Trophoblast cell (in vitro differentiated cells and primary cell): Measurements from ENCODE around the gene SRP14.
"Not testable (repeated sequence)": the region's sequence is repeated elsewhere in the genome, so short reads cannot be mapped to it uniquely, and the experiment has no call there.

ENCODE experiments used
- DNase-seq, 2 donors: peaks; one replicate each; pipeline ENCODE4 v3.0.0-alpha.2; 2016
- H2AFZ ChIP-seq: 2 replicates; pipeline ENCODE4 v1.6.1; 2013; ENCODE audit warnings: low read length, moderate library complexity, mild to moderate bottlenecking; ENCODE audit not compliant: insufficient read depth, poor library complexity
- H2AK5ac ChIP-seq: 2 replicates; pipeline ENCODE4 v1.6.1; 2013; ENCODE audit warnings: mild to moderate bottlenecking, low read length
- H2BK120ac ChIP-seq: 2 replicates; pipeline ENCODE4 v1.6.1; 2013; ENCODE audit warnings: low read length, mild to moderate bottlenecking, moderate library complexity; ENCODE audit not compliant: insufficient read depth, poor library complexity
- H2BK12ac ChIP-seq: 2 replicates; pipeline ENCODE4 v1.6.1; 2013; ENCODE audit warnings: mild to moderate bottlenecking, low read length, moderate library complexity
- H2BK5ac ChIP-seq: 2 replicates; pipeline ENCODE4 v1.6.1; 2013; ENCODE audit warnings: low read length, low read depth, moderate library complexity, mild to moderate bottlenecking; ENCODE audit not compliant: poor library complexity
- H3K14ac ChIP-seq: 2 replicates; pipeline ENCODE4 v1.6.1; 2013; ENCODE audit warnings: mild to moderate bottlenecking, low read length
- H3K18ac ChIP-seq: 2 replicates; pipeline ENCODE4 v1.6.1; 2013; ENCODE audit warnings: mild to moderate bottlenecking, low read length
- H3K23ac ChIP-seq: 2 replicates; pipeline ENCODE4 v1.6.1; 2013; ENCODE audit warnings: low read length
- H3K27ac ChIP-seq: 2 replicates; pipeline ENCODE4 v1.5.1; 2013; ENCODE audit warnings: low read depth, mild to moderate bottlenecking, inconsistent platforms, low read length, moderate library complexity
- H3K27me3 ChIP-seq: 2 replicates; pipeline ENCODE4 v1.6.1; 2013; ENCODE audit warnings: inconsistent platforms, mild to moderate bottlenecking, low read length, moderate library complexity; ENCODE audit not compliant: insufficient read depth
- H3K36me3 ChIP-seq, 2 experiments: 1 replicate in 1 of 2; 2 replicates in 1 of 2; pipeline ENCODE4 v1.6.1; 2013; ENCODE audit warnings: low read length in 2 of 2, mild to moderate bottlenecking in 2 of 2, moderate library complexity in 1 of 2; ENCODE audit not compliant: insufficient read depth in 2 of 2, control insufficient read depth in 1 of 2
- H3K4ac ChIP-seq: 2 replicates; pipeline ENCODE4 v1.6.1; 2013; ENCODE audit warnings: low read depth, mild to moderate bottlenecking, low read length, moderate library complexity
- H3K4me1 ChIP-seq, 2 experiments: 1 replicate in 1 of 2; 2 replicates in 1 of 2; pipeline ENCODE4 v1.6.1; 2013; ENCODE audit warnings: low read length in 2 of 2, mild to moderate bottlenecking in 2 of 2, moderate library complexity in 1 of 2; ENCODE audit not compliant: insufficient read depth in 2 of 2, control insufficient read depth in 1 of 2
- H3K4me2 ChIP-seq: 2 replicates; pipeline ENCODE4 v1.6.1; 2013; ENCODE audit warnings: inconsistent platforms, mild to moderate bottlenecking, low read length, moderate library complexity
- H3K4me3 ChIP-seq: 2 replicates; pipeline ENCODE4 v1.5.1; 2013; ENCODE audit warnings: mild to moderate bottlenecking, low read depth, low read length, inconsistent platforms
- H3K79me1 ChIP-seq: one replicate; pipeline ENCODE4 v1.6.1; 2013; ENCODE audit warnings: low read length
- H3K79me2 ChIP-seq: 2 replicates; pipeline ENCODE4 v1.6.1; 2013; ENCODE audit warnings: low read length, mild to moderate bottlenecking; ENCODE audit not compliant: control insufficient read depth, insufficient read depth, poor library complexity
- H3K9ac ChIP-seq: 2 replicates; pipeline ENCODE4 v1.6.1; 2013; ENCODE audit warnings: mild to moderate bottlenecking, low read length
- H3K9me3 ChIP-seq: 2 replicates; pipeline ENCODE4 v1.6.1; 2013; ENCODE audit warnings: low read depth, mild to moderate bottlenecking, control low read depth, inconsistent platforms, low read length; ENCODE audit not compliant: insufficient read depth
- H4K12ac ChIP-seq: 2 replicates; pipeline ENCODE4 v1.6.1; 2013; ENCODE audit warnings: low read depth, mild to moderate bottlenecking, low read length, moderate library complexity
- H4K8ac ChIP-seq: 2 replicates; pipeline ENCODE4 v1.6.1; 2013; ENCODE audit warnings: low read depth, mild to moderate bottlenecking, low read length, moderate library complexity
- H4K91ac ChIP-seq: one replicate; pipeline ENCODE4 v1.6.1; 2013; ENCODE audit warnings: low read depth, mild to moderate bottlenecking, low read length, moderate library complexity
- WGBS: extraction: QIAGEN DNeasy Blood & Tissue Kit; methylation state at CpG from one replicate; pipeline ENCODE4 v1.1.7; 2013; ENCODE audit warnings: missing lambda C conversion rate; ENCODE audit not compliant: insufficient read length, insufficient coverage; ENCODE audit errors: extremely low coverage; 5-methylcytosine and 5-hydroxymethylcytosine counted together

The SRP14 gene

GRCh38 chr15:40074656-40075055, 35.7 kb upstream of the SRP14 start:
- not testable (repeated sequence) for H3K4me2 ChIP-seq, H2AFZ ChIP-seq, H3K36me3 ChIP-seq, H3K27ac ChIP-seq, H3K9me3 ChIP-seq, H3K14ac ChIP-seq, H3K18ac ChIP-seq, H4K8ac ChIP-seq, H2BK5ac ChIP-seq, H3K4me3 ChIP-seq, DNase-seq, H4K12ac ChIP-seq, H2BK120ac ChIP-seq, H3K23ac ChIP-seq, H2AK5ac ChIP-seq, H3K9ac ChIP-seq, H3K79me1 ChIP-seq, H3K79me2 ChIP-seq, H2BK12ac ChIP-seq, H3K4ac ChIP-seq, H4K91ac ChIP-seq, H3K27me3 ChIP-seq
- H3K4me1 ChIP-seq: peaks cover 11 to 14% of the 10 kb centered on the region in 2 experiments
- WGBS: no CpG with 5 or more reads among the region's 27 CpGs

DNA sequence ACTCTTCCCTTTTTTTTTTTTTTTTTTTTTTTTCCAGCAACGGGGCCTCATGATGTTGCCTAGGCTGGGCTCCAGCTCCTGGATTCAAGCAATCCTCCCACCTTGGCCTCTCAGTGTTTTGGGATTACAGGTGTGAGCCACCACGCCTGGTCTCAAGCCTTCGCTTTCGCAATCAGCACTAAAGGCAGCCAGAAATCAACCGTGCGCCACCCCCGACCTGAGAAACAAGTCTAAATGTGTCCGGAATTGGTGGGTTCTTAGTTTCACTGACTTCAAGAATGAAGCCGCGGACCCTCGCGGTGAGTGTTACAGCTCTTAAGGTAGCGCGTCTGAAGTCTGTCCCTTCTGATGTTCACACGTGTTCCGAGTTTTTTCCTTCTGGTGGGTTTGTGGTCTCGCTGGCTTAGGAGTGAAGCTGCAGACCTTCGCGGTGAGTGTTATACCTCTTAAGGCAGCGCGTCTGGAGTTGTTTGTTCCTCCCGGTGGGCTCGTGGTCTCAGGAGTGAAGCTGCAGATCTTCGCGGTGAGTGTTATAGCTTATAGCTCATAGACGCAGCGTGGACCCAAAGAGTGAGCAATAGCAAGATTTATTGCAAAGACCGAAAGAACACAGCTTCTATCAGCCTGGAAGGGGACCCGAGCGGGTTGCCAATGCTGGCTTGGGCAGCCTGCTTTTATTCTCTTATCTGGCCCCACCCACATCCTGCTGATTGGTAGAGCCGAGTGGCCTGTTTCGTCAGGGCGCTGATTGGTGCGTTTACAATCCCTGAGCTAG, 34.9 kb upstream of the SRP14 start:
- not testable (repeated sequence) for H3K27me3 ChIP-seq, H3K18ac ChIP-seq, H4K91ac ChIP-seq, H3K4me2 ChIP-seq, H2BK5ac ChIP-seq, H3K23ac ChIP-seq, H2AK5ac ChIP-seq, DNase-seq, H3K4ac ChIP-seq, H3K79me2 ChIP-seq, H3K36me3 ChIP-seq, H2BK120ac ChIP-seq, H3K9ac ChIP-seq, H4K8ac ChIP-seq, H3K9me3 ChIP-seq, H2AFZ ChIP-seq, H3K14ac ChIP-seq, H4K12ac ChIP-seq, H2BK12ac ChIP-seq, H3K4me3 ChIP-seq, H3K27ac ChIP-seq
- peaks cover 17 to 20% of the 10 kb centered on the region in 2 experiments for H3K4me1 ChIP-seq
- WGBS: no CpG with 5 or more reads among the region's 34 CpGs
- H3K79me1 ChIP-seq: peaks cover 11% of the 10 kb centered on the region

DNA sequence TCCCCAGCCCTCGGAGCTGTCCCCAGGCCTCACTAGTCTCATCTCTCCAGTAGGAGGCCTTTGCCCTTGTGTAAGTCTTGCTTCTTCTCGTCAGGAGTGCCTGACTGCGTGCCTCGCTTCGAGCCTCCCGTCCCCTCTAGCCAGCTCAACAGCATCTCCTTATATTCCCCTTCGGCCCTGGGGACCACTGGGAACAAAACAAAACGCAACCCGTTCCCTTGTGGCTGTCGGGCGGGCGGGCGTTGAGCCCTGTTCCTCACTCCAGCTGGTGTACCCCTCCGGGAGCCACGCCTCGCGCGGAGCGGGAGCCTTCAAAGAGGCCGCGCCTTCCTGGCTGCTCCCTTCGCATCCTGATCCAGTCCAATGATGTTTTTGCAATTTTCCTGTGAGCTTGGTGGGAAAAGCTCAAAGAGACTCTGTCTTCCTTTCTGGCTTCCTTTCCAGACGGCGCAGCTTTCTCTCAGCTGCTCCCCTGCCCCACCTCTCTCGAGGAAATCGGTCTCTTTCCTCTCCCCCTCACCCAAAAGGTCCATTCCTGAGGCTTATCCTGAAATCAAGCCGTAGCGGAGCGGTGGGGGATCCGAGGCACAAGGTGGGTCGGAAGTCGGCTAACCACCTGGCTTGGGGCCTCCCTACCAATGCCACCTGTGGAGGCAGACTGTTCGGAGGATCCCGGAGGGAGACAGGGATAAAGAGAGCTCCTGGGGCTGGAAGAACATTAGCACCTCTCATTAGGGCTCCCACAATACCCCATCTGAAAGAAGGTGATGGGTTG, 33.4 kb upstream of the SRP14 start:
- peak in 1 of 2 donors; percentile 40 for DNase-seq

GRCh38 chr15:40070608-40071218, 31.7 kb upstream of the SRP14 start:
- Histone ChIP-seq H3K18ac (no peak overlapping the region), H2AFZ (no peak overlapping the region), H3K36me3 (no peaks in the 10 kb centered on the region), H3K4me1 (peaks cover 17 to 19% of the 10 kb centered on the region in 2 experiments), H3K27me3 (no peaks in the 10 kb centered on the region), H2BK5ac (no peak overlapping the region), H3K4me3 (no peak overlapping the region), H4K12ac (no peak overlapping the region), H2AK5ac (no peak overlapping the region), H3K79me2 (peaks cover 3% of the 10 kb centered on the region), H3K23ac (no peak overlapping the region), H3K9ac (no peak overlapping the region), H3K79me1 (peaks cover 10% of the 10 kb centered on the region), H3K14ac (no peak overlapping the region), H3K4ac (no peak overlapping the region), H3K4me2 (no peak overlapping the region), H4K8ac (no peak overlapping the region), H2BK120ac (no peak overlapping the region), H4K91ac (no peak overlapping the region), H3K27ac (no peak overlapping the region), H2BK12ac (no peak overlapping the region), H3K9me3 (no peaks in the 10 kb centered on the region)
- DNase-seq: no peak
- WGBS: no CpG with 5 or more reads among the region's 8 CpGs

More for the DNA sequence above, 33.4 kb upstream of the SRP14 start:
- H2AK5ac ChIP-seq: peak overlapping the region; percentile 30
- H2BK12ac ChIP-seq: peak overlapping the region; percentile 58
- no peak overlapping the region for H3K23ac ChIP-seq
- H3K4ac ChIP-seq: no peak overlapping the region
- H2BK5ac ChIP-seq: no peak overlapping the region
- H3K79me1 ChIP-seq: peaks cover 11% of the 10 kb centered on the region
- no peak overlapping the region for H3K14ac ChIP-seq
- H3K27me3 ChIP-seq: no peaks in the 10 kb centered on the region
- no peak overlapping the region for H3K4me2 ChIP-seq
- H3K9ac ChIP-seq: no peak overlapping the region
- no peaks in the 10 kb centered on the region for H3K36me3 ChIP-seq
- WGBS: no CpG with 5 or more reads among the region's 34 CpGs
- no peak overlapping the region for H3K27ac ChIP-seq
- no peak overlapping the region for H2AFZ ChIP-seq
- H4K8ac ChIP-seq: peak overlapping the region; percentile 37
- H3K4me1 ChIP-seq: peaks cover 17 to 20% of the 10 kb centered on the region in 2 experiments
- H3K79me2 ChIP-seq: peaks cover 3% of the 10 kb centered on the region
- H3K4me3 ChIP-seq: no peak overlapping the region
- no peak overlapping the region for H4K12ac ChIP-seq
- no peaks in the 10 kb centered on the region for H3K9me3 ChIP-seq
- H2BK120ac ChIP-seq: peak overlapping the region; percentile 25
- H3K18ac ChIP-seq: no peak overlapping the region
- peak overlapping the region; percentile 52 for H4K91ac ChIP-seq
